Osteocyte (in vitro differentiated cells): ENCODE measurements around the gene HOXB8. TPM values are rescaled to one million over a fixed set of nuclear protein-coding genes. Genes with fewer than 3 reads are reported as not detected.

ENCODE experiments used
- DNase-seq: peaks from one replicate; pipeline ENCODE4 v3.0.0; 2021; ENCODE audit warnings: mixed read lengths; ENCODE audit not compliant: unreplicated experiment; ENCODE audit errors: extremely low spot score
- H3K27ac Mint-ChIP-seq: one replicate; pipeline ENCODE4 v1.8.0; 2021; ENCODE audit warnings: mild to moderate bottlenecking, mixed read lengths; ENCODE audit not compliant: unreplicated experiment
- H3K27me3 Mint-ChIP-seq: one replicate; pipeline ENCODE4 v1.8.0; 2021; ENCODE audit warnings: mixed read lengths; ENCODE audit not compliant: unreplicated experiment
- H3K36me3 Mint-ChIP-seq: one replicate; pipeline ENCODE4 v1.8.0; 2021; ENCODE audit warnings: mixed read lengths; ENCODE audit not compliant: unreplicated experiment
- H3K4me1 Mint-ChIP-seq: one replicate; pipeline ENCODE4 v1.8.0; 2021; ENCODE audit warnings: mixed read lengths; ENCODE audit not compliant: unreplicated experiment
- H3K4me3 Mint-ChIP-seq: one replicate; pipeline ENCODE4 v1.8.0; 2021; ENCODE audit warnings: mild to moderate bottlenecking, moderate library complexity, mixed read lengths; ENCODE audit not compliant: unreplicated experiment
- H3K9me3 Mint-ChIP-seq: one replicate; pipeline ENCODE4 v1.8.0; 2021; ENCODE audit warnings: mixed read lengths; ENCODE audit not compliant: unreplicated experiment
- total RNA-seq: library from RNA; stranded (reverse); gene quantifications from 2 replicates; pipeline ENCODE4 v1.2.1, GENCODE V29; 2021
- TF ChIP-seq, protein P1 (sequence below): fragments of 200-600 bp; sonication (generic); IDR thresholded peaks from 2 replicates; pipeline ENCODE4 v1.5.0; 2021; ENCODE audit warnings: antibody characterized with exemption, mild to moderate bottlenecking, moderate library complexity

The HOXB8 gene
- total RNA-seq, 1 donor from 2014 or later = not detected

DNA sequence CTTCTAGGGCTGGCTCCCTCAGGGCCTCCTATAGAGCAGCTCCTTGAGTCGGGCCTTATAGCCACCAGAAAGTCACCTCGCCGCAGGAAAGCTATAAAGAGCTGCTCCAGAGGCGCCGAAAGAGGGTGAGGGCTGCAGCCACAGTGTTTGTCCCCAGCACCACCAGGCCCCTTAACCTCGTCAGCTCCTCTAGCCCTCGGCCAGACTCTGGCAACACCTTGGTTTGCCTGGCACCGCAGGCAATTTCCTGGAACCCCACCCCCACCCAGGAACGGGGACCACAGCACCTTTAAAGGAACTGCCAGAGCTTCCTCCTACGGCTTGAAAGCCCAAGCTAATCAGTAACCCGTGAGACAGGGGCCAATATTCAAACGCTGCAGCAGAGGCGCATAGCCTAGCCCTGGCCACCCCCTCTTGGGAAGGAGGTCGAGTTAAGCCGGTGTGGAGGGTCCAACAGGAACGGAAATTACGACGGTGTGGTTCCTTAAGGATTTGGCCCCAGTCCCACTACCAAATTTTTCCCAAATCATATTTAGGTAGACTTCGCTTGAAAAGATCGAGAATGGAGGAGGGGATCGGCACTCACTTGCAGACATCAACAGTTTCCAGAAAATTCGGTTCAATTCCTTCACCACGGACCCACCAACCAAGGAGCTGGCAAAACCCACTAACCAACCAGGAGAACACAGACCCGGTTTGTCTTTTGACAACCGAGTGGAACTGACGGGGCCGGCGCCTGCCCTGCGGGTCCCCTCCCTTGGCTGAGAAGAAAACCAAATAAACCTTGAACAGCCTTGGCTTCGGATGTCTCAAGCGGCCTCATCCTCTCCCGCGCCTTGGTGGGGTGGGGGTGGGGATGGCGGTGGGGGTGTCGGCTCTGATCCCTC lies 13.3 kb downstream of the HOXB8 start:
- TF ChIP-seq, protein P1, sequence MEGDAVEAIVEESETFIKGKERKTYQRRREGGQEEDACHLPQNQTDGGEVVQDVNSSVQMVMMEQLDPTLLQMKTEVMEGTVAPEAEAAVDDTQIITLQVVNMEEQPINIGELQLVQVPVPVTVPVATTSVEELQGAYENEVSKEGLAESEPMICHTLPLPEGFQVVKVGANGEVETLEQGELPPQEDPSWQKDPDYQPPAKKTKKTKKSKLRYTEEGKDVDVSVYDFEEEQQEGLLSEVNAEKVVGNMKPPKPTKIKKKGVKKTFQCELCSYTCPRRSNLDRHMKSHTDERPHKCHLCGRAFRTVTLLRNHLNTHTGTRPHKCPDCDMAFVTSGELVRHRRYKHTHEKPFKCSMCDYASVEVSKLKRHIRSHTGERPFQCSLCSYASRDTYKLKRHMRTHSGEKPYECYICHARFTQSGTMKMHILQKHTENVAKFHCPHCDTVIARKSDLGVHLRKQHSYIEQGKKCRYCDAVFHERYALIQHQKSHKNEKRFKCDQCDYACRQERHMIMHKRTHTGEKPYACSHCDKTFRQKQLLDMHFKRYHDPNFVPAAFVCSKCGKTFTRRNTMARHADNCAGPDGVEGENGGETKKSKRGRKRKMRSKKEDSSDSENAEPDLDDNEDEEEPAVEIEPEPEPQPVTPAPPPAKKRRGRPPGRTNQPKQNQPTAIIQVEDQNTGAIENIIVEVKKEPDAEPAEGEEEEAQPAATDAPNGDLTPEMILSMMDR = no peak
- Mint-ChIP-seq H3K27ac (no peak overlapping the region), H3K4me3 (no peak overlapping the region), H3K4me1 (peaks cover 4% of the 10 kb centered on the region), H3K27me3 (peaks cover 97% of the 10 kb centered on the region), H3K9me3 (peaks cover 6% of the 10 kb centered on the region), H3K36me3 (no peaks in the 10 kb centered on the region)
- DNase-seq = no peak

DNA sequence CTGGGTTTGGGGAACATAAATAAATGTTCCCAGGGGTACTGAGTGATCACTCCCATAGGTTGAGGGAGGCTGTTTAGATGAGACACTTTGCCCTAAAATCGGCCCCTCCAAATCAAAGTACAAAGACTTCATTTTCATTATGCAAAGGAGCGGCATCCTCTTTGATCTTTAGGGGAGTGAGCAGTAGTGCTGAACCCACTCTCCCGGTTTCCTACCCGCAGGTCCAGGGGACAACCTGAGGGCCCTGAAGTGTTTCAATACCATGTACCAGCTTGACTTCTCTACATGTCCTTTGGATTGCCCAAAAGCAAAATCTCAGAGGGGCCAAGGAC lies 13.9 kb downstream of the HOXB8 start:
- no peaks in the 10 kb centered on the region for H3K36me3 Mint-ChIP-seq
- peaks cover 97% of the 10 kb centered on the region for H3K27me3 Mint-ChIP-seq
- TF ChIP-seq, protein P1 = no peak
- H3K27ac Mint-ChIP-seq = no peak overlapping the region
- no peak for DNase-seq
- no peak overlapping the region for H3K4me3 Mint-ChIP-seq
- peaks cover 6% of the 10 kb centered on the region for H3K4me1 Mint-ChIP-seq
- H3K9me3 Mint-ChIP-seq = peaks cover 6% of the 10 kb centered on the region

DNA sequence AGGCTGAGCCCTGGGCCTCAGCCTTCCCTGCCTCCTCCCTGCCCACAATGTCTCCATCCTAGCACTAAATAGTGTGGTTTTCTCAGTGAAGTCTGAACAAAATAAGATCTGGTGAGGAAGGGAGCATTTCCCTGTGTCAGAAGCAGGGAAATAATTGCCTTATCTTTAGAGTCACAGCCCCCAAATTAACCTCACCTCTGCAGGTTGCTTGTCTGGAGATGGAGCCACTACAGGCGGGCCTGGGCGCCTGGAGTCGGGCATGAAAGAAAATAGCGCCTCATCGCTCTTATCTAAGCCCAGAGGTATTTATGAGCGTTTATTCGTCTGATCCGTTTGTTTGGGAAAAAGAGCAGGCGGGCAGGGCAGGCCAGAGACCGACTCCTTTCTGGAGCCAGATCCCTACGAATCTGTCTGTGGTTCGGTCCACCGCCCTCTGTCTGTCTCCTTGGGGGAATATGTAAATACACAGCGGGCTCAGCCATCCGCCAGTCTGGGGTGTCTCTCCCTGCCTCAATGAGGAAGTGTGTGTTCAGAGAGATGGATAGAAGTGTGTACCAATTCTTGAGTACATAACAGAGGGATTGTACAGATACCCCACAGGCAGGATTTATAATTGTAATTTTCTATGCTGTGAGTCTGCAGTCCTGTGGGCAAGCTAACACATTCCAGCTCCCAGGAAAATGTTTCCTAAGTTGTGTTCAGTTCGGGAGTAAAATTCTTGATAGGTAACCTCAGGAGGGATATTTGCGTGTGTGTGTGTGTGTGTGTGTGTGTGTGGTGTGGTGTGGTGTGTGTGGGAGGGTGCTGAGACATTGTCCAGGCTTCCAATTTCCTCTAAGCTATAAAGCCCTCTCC lies 14.6 kb downstream of the HOXB8 start:
- Mint-ChIP-seq H3K4me1 (peaks cover 6% of the 10 kb centered on the region), H3K9me3 (peaks cover 6% of the 10 kb centered on the region), H3K27me3 (peaks cover 97% of the 10 kb centered on the region), H3K27ac (no peak overlapping the region), H3K4me3 (no peak overlapping the region), H3K36me3 (no peaks in the 10 kb centered on the region)
- TF ChIP-seq, protein P1 = no peak
- no peak for DNase-seq

GRCh38 chr17:48599354-48599753 lies 15.7 kb downstream of the HOXB8 start:
- DNase-seq = no peak
- no peak overlapping the region for H3K4me3 Mint-ChIP-seq
- H3K9me3 Mint-ChIP-seq = peaks cover 6% of the 10 kb centered on the region
- H3K27me3 Mint-ChIP-seq = peaks cover 97% of the 10 kb centered on the region
- TF ChIP-seq, protein P1 = no peak
- H3K36me3 Mint-ChIP-seq = no peaks in the 10 kb centered on the region
- peaks cover 6% of the 10 kb centered on the region for H3K4me1 Mint-ChIP-seq
- H3K27ac Mint-ChIP-seq = no peak overlapping the region

GRCh38 chr17:48598736-48599135 lies 16.4 kb downstream of the HOXB8 start:
- peaks cover 99% of the 10 kb centered on the region for H3K27me3 Mint-ChIP-seq
- H3K9me3 Mint-ChIP-seq = peaks cover 6% of the 10 kb centered on the region
- TF ChIP-seq, protein P1 = no peak
- DNase-seq = no peak
- H3K4me3 Mint-ChIP-seq = no peak overlapping the region
- H3K27ac Mint-ChIP-seq = no peak overlapping the region
- H3K4me1 Mint-ChIP-seq = peaks cover 7% of the 10 kb centered on the region
- no peaks in the 10 kb centered on the region for H3K36me3 Mint-ChIP-seq
